Measurements from ENCODE around the gene GPRC5A.

DNA sequence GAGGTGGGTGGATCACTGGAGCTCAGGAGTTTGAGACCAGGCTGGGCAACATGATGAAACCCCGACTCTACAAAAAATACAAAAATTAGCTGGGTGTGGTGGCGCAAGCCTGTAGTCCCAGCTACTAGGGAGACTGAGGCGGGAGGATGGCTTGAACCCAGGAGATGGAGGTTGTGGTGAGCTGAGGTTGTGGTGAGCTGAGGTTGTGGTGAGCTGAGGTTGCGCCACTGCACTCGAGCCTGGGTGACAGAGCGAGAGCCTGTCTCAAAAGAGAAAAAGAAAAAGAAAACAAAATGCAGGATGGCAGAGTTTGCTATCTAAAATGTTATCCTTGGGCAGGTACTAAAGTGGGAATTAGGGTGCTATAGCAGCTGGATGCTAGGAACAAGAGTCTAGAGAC, 10.8 kb upstream of the GPRC5A start:
- TF ChIP-seq, protein P1, sequence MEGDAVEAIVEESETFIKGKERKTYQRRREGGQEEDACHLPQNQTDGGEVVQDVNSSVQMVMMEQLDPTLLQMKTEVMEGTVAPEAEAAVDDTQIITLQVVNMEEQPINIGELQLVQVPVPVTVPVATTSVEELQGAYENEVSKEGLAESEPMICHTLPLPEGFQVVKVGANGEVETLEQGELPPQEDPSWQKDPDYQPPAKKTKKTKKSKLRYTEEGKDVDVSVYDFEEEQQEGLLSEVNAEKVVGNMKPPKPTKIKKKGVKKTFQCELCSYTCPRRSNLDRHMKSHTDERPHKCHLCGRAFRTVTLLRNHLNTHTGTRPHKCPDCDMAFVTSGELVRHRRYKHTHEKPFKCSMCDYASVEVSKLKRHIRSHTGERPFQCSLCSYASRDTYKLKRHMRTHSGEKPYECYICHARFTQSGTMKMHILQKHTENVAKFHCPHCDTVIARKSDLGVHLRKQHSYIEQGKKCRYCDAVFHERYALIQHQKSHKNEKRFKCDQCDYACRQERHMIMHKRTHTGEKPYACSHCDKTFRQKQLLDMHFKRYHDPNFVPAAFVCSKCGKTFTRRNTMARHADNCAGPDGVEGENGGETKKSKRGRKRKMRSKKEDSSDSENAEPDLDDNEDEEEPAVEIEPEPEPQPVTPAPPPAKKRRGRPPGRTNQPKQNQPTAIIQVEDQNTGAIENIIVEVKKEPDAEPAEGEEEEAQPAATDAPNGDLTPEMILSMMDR (IDR thresholded peaks at IDR 0.05; ENCODE audit: control extremely low read depth in 1 of 3, insufficient read depth in 1 of 3, low read depth in 1 of 3, low read length in 3 of 3), result no peak
- TF ChIP-seq BRCA1 (IDR thresholded peaks at IDR 0.05; ENCODE audit: low read depth, low read length) (no peak), EZH2 (IDR thresholded peaks at IDR 0.05; ENCODE audit: low read depth, low read length, severe bottlenecking) (no peak), ATF3 (IDR thresholded peaks at IDR 0.05; ENCODE audit: insufficient read depth, low read depth, low read length) (no peak), CHD2 (IDR thresholded peaks at IDR 0.05; ENCODE audit: low read length) (no peak), GABPA (IDR thresholded peaks at IDR 0.05; ENCODE audit: borderline replicate concordance, insufficient read depth, low read length) (no peak), RFX5 (IDR thresholded peaks at IDR 0.05; ENCODE audit: borderline replicate concordance, low read depth, low read length) (no peak), TAF1 (IDR thresholded peaks at IDR 0.05; ENCODE audit: low read depth, low read length) (no peak), CEBPB (IDR thresholded peaks at IDR 0.05; ENCODE audit: low read depth, low read length) (no peak)
- TF ChIP-seq, protein P2, sequence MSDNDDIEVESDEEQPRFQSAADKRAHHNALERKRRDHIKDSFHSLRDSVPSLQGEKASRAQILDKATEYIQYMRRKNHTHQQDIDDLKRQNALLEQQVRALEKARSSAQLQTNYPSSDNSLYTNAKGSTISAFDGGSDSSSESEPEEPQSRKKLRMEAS (IDR thresholded peaks at IDR 0.05), result no peak
